Measurements from ENCODE around the gene LMO7.
A peak's percentile ranks its signal among the peaks of the same experiment; 100 is the strongest.
"Not testable (repeated sequence)": the region's sequence is repeated elsewhere in the genome, so short reads cannot be mapped to it uniquely, and the experiment has no call there.

The LMO7 gene

DNA sequence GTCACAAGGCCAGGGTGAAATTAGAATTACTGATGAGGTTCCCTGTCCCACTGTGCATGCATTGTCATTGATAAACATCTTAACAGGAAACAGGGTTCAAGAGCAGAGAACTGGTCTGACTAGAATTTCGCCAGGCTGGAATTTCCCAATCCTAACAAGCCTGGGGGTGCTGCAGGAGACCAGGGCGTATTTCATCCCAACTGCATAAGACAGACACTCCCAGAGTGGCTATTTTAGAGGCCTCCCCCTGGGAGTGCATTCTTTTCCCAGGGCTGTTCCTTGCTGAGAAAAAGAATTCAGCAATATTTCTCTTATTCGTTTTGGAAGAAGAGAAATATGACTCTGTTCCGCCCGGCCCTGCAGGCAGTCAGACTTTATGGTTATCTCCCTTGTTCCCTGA is 144.0 kb downstream of the LMO7 start:
- DNase-seq = not testable (repeated sequence)

DNA sequence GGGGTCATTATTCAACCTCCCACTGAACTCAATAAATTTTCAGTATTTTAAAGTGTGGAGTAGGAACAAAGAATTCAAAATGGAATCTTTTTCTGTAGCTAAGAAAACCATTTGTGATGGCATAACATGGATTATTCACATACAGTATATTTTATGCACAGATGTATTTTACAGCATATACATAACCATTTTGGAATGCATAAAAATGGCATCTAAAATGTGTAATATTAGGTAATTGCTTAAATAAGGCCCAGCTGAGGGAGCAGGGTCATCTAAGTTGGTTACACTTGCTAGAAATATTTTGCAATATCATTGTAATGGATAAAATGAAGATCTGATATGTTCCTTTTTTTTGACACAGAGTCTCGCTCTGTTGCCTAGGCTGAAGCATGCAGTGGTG is 146.9 kb downstream of the LMO7 start:
- no peak for DNase-seq

GRCh38 chr13:75784003-75784402 is 147.9 kb downstream of the LMO7 start:
- DNase-seq = no peak

GRCh38 chr13:75785130-75785529 is 149.0 kb downstream of the LMO7 start:
- no peak for DNase-seq

DNA sequence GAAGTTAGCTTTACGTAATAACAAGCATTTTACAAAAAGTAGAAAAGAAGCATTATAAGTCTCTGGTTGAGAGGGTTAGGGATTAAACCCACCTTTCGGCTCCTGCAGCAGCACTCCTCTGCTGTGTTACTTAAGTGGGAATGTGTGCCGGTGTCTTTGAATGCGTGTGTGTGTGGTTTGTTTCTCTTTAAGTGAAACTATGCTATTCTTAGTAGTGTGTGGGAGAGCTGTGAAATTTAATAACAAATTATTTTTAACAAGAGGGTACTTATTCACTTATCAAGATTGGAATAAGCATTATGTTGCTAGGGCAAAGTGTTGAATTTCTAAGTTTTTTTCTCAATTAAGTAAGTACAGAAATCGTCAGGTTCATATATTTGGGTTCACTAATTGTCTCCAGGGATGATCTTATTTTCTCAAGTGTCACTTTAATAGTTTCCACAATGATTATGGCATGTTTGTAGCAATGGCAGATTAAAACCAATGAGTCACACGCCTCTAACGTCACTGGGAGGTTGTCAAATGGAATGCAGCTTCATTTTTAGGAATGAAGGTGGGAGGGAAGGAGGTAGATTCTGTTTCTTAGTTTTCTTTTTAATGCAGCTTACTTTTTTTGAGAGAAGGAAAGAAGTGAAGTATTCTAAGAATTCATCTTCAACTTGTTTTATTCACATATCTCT is 151.3 kb downstream of the LMO7 start:
- no peak for DNase-seq

GRCh38 chr13:75788481-75788981 is 152.4 kb downstream of the LMO7 start:
- peak; percentile 54 for DNase-seq

DNA sequence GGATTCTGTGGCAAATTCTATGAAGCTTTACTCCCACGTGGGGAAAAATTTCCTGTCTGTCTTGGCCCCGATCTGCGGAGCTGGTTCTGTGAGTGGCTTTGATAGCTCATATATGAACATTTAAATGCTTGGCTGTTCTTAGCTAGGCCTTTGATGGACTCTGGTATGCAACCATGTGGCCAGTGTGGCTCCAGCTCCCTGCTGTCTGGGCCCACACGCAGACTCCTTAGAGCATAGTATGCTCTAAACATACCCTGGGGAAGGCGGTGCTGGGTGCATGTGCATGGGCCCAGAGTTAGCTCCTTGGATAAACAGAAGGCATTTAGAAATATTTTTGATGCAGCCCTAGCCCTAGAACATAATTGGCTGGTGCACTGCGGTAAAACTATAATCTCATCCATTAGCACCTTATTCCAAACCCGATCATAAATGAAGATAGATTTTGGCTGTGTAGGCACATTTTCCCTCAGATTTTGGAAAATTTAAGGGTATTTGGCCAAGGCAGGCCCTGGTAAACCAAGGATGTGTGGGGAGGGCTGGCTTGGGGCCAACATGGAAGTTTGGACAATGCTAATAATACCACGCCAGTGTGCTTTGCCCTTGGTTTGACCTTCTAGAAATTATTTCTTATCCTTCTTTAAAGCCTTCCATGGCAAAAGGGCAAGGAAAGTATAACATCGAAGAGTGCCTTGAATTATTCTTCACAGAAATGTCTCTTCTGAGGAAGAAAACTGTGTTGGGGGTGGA is 153.5 kb downstream of the LMO7 start:
- peak; percentile 33 for DNase-seq

- no peak for DNase-seq
Measured at GRCh38 chr13:75790198-75790970, 154.3 kb downstream of the LMO7 start.

- DNase-seq = no peak
Measured at GRCh38 chr13:75792526-75793187, 156.5 kb downstream of the LMO7 start.

- not testable (repeated sequence) for DNase-seq
Measured at GRCh38 chr13:75793188-75793567, 157.0 kb downstream of the LMO7 start.

DNA sequence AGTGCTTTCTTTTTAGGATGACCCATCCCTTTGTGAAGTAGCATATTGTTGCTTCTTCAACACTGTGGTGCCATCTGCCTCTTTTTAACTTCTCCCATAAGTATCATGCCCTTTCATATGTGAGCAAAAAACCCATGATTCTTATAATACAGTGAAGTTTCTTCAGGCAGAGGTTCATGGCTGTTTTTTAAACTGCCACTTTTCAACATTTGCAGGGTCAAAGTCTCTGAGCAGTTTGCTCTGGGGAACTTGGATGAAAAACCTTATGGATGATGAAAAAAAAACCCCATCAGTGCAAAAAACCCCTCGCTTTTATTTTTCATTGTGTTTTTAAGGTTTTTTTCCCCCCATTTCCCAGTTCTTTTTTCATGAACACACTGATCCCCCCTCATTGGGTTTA is 158.5 kb downstream of the LMO7 start:
- no peak for DNase-seq

DNA sequence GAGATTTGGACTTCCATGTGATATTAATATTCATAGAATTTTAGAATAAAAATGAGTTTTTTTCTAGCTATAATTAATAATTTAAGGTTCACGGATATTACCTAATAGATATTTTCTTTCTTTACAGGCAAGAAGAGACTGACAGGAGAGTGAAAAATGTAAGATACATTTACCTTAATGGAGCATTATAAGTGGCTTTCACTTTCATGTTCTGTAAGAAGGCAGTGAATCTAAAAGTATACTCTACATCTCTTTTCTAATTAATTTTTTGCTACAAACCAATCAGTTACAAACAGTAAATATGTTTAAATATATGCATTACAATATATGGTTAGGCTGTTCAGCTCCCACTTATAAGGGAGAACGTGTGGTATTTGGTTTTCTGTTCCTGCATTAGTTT is 159.1 kb downstream of the LMO7 start:
- no peak for DNase-seq

DNA sequence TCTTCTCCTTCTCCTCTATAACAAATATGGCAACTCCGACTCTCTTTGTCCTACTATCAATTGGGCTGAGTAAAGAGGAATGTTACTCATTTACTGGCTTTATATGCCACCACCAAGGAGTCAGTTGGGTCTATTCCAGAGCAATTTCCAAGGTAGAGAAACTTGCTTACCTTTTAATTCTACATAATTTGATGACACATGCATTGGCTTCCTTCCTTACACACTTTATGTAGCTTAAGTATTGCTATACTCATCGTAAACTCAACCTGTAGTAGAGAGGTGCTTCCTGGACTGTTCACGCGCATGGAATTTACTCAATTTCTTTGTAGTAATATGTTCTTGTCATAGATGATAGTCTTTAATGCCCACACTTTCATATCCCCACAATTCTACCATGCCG is 160.7 kb downstream of the LMO7 start:
- no peak for DNase-seq

DNA sequence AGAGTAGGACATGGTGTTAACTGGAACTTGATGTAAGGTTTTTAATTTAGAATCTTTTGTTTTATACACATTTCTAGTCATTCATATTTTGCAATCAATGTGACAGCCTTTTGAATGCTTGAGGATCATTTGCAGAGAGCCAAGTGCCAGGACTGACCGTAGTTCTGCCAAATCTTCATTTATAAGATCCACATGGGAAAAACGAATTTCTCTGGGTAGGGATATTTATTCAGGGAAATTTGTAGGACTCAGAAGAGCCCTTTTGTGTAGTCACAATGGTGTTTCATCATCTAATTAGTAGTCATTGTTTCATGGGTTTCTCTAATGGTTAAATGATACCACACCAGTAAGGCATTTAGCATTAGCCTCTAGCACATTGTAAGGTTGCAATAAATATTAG is 161.1 kb downstream of the LMO7 start:
- DNase-seq = no peak

- DNase-seq = no peak
Measured at GRCh38 chr13:75797719-75798118, 161.6 kb downstream of the LMO7 start.

- no peak for DNase-seq
Measured at GRCh38 chr13:75798353-75799255, 162.5 kb downstream of the LMO7 start.

GRCh38 chr13:75800545-75800944 is 164.4 kb downstream of the LMO7 start:
- DNase-seq = no peak

DNA sequence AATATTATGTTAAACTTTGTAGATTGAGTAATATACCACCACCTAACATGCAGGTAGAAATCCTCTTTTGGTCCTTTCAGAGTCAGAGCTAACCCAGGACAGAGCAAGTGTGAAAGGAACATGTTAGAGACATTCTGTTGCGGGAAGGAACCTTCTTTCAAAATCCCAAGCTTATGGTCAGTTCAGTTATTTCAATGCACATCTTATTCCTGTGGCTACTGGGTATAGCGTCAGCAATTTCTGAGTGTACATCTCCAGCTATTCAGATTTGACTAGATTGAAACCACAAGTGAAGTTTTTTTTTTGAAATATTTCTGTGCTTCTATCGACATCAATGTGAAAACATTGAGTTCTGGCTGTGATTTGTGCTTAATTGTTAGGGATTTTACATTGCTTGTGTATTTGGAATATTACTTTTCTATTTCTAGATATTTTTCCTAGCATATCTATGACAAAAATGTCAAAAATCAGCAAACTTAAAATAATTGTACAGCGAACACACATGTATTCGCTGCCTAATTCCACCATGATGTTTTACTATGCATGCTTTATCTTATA is 165.3 kb downstream of the LMO7 start:
- no peak for DNase-seq

GRCh38 chr13:75802161-75802560 is 166.0 kb downstream of the LMO7 start:
- no peak for DNase-seq

GRCh38 chr13:75803164-75803611 is 167.1 kb downstream of the LMO7 start:
- no peak for DNase-seq

DNA sequence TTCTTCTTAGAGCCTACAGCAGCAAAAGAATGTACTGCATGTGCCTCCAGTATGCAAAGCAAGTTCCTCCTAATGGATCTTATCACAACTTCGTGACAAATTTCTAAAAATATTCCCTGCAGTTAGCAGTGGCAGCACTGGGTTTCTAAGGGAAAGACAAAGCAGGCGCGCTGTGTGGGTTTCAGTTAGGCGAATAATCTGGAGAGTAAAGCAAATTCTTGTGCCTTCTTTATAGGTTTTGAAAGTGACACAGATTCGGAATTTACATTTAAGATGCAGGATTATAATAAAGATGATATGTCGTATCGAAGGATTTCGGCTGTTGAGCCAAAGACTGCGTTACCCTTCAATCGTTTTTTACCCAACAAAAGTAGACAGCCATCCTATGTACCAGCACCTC is 167.9 kb downstream of the LMO7 start:
- no peak for DNase-seq

DNA sequence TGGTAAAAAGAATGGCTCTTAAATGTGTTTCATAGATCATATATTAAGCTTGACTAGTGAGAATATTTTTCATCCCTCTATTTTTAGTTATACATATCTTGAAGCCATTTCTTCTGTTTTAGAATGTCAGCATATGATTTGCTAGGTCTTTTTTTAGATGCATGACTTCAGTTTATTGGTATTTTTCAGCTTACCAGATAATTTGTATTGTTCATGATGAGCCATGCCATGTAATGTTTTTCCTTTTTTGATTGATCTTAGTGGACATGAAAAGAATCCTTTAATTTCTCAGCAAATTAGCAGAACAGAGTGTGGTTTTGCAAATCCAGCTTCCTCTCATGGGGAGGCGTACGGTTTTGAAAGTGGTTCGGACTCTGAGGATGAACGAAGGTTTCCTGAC is 168.5 kb downstream of the LMO7 start:
- DNase-seq = no peak
